Right kidney (tissue), 1 donor: Measurements from ENCODE around the gene TEKT4.
"Not testable (repeated sequence)": the region's sequence is repeated elsewhere in the genome, so short reads cannot be mapped to it uniquely, and the experiment has no call there.

Source experiments
- DNase-seq: peaks from one replicate; pipeline ENCODE4 v3.0.0-alpha.2; 2016

TEKT4 gene

DNA sequence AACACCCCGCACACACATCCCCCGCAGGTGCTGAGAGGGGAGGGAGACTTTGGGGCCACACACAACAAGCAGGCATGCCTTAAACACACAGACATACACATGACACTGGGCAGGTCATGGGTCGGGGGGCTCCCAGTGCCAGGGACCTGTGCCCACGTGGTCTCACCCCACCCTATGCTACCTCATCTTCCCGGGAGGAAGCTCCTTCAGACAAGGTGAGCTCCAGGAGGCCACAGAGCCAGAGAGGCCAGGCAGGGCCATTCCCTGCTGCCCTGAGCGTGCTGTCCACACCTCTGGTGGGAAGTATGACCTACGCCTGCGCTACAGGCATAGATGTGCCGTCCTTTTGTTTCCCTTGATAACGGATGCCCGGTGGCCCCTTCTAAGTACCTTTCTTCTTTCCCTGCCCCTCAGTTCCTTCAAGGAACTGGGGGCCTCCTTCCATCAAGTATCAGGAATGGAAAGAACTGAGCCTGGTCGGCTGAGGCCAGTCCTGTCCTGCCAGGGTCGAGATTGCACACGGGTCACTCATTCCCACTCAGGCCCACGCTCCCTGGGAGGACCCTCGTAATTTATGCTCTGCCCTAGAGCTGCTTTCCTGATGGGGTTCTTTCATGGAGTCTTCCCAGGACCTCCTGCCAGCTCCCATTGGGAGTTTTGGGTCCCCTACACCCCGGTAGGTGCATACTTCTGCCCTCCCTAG, 4.7 kb downstream of the TEKT4 start:
- DNase-seq: no peak

GRCh38 chr2:94876523-94876863, 5.3 kb downstream of the TEKT4 start:
- no peak for DNase-seq

- no peak for DNase-seq
Measured at GRCh38 chr2:94877129-94877528, 5.9 kb downstream of the TEKT4 start.

DNA sequence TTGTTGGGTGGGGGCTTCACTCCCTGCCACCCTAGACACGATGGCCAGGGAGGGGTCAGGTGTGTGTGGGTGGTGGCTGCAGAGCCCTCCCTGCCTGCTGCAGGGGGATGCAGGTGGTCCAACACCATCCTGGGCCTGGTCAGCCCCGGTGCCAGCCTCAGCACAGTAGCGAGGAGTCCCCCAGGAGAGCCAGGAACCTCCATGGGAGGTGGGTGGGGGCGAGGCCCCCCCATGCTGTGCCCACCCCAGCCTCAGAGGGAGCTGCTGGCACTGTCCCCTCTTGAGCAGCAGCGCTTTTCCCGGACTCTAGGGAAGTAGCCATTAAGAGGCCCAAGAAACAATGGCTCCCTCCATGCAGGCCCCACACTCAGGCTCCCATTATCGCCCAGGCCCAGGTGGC, 7.3 kb downstream of the TEKT4 start:
- DNase-seq: not testable (repeated sequence)

DNA sequence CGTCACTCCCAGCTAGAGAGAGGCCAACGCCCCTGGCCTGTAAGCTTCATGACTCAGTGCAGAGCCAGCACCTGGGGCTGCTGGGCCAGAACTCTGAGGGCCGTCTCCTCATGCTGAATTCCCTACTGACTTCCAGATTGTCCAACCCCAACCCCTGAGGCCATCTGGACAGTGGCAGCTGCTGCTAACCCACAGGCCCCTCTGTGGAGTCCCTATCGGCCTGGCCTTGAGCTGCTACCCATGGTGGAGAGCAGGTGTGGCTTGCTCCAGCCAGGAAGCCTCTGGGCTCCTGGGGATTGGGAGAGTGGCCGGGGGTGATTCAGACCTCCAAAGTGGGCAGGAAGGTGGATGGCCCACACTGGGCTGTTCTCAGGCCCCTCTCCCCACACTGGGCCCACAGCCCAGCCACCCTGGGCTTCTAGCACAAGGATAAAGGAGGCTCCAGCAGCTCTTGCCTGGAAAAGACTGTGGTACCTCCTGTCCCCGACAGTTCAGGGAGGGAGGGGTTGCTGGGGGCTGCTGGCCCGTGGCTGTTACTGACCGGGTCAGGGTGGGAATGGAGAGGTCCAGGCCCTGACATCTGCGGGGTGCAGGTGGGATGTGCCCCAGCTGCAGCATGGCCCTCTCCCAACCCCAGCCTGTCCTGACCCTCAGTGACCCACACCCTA, 8.2 kb downstream of the TEKT4 start:
- DNase-seq: no peak

- DNase-seq: no peak
Measured at GRCh38 chr2:94879982-94880377, 8.8 kb downstream of the TEKT4 start.

- no peak for DNase-seq
Measured at GRCh38 chr2:94880507-94880906, 9.3 kb downstream of the TEKT4 start.

GRCh38 chr2:94881070-94881469, 9.8 kb downstream of the TEKT4 start:
- DNase-seq: no peak

DNA sequence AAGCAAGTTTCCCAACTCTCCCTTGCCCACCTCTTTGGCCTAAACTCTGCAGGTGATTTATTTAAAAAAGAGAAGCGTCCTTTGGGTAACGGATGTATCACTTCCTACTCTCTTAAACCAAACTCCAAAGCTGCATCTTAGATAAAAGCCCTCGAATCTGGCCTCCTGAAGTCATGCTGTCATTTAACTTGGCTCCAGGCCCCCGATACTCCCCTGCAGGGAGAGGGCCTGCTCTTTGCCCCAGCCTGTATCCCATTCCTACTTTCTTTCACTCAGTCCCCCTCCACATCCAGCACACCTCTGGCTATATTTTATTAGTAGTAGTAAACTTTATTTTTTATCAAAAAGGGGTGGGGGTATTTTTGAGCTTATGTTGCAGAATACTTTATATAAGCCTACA, 19.0 kb downstream of the TEKT4 start:
- DNase-seq: no peak

DNA sequence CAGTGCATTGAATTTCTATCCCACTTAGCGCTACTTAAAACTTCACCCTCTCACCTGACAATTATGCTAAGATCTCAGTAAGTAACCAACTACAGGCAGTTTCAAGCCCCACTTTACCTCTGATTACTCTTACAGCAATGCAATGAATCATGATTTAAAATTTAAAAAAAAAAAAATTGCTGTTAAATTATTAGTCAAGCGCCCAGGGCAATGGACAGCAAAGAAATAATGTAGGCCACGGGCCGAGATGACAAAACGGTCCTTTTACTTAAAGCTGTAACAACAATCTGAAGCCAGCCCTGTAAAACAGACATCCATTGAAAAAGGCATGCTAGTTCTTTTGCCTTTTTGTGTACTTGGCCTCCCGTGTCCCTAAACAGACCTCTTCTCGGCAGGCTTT, 24.0 kb downstream of the TEKT4 start:
- not testable (repeated sequence) for DNase-seq

- DNase-seq: not testable (repeated sequence)
Measured at GRCh38 chr2:94906976-94907375, 35.7 kb downstream of the TEKT4 start.

DNA sequence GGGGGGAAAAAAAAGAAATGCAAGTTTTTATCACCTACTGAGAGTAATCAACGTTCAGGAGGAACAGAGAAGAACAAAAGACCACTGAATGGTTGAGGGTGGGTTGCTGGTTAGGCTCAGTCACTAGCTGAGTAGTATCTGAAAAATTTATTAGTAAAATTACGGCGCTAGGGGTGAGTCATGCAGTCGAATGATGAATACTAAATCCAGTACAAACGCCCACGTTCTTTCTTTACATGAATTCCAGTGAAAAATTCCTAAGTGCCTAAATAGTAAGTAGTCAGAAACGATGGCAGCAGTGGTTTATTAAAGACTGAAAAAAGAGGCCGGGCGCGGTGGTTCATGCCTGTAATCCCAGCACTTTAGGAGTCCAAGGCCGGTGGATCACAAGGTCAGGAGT, 52.0 kb downstream of the TEKT4 start:
- no peak for DNase-seq

DNA sequence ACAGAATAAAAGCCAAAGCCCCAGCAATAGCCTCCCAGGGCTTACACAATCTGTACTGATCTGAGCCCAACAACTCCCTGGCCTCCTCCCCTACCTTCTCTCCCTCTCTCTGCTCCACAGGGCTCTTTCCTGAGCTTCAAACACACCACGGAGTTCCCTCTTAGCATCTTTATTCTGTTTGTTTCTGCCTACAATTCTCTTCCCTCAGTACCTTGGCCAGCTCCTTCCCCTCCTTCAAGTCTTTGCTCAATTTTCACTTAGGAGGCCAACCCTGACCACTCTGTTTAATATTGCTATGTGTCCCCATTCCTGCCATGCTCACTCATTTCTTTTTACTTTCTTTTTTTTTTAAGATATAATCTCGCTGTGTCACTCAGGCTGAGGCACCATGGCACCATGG, 53.8 kb downstream of the TEKT4 start:
- DNase-seq: not testable (repeated sequence)
